ENCODE data around the gene KCTD21.

The KCTD21 gene

DNA sequence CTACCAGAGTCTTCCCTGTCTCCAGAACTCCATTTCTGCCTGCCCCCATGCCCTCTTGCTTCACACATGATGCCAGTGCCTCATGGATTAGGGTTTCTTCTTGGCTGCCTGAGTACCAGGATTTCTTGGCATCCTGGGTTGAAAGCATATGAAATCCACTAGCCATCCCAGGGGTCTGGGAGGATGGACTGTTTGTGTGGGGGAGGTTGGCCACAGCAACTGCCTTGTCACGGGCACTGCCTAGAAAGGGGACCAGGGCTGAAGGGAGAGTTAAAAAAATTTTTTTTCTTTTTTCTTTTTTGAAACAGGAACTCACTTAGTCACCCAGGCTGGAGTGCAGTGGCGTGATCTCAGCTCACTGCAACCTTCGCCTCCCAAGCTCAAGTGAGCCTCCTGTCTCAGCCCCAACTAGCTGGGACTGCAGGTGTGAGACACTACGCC is 4.5 kb upstream of the KCTD21 start:
- DNase-seq (ENCODE audit: low read depth), result peak; percentile 33
- no peak overlapping the region for H3K4me3 ChIP-seq (replicated peaks; ENCODE audit: low read depth, low read length)
- TF ChIP-seq, protein P1, sequence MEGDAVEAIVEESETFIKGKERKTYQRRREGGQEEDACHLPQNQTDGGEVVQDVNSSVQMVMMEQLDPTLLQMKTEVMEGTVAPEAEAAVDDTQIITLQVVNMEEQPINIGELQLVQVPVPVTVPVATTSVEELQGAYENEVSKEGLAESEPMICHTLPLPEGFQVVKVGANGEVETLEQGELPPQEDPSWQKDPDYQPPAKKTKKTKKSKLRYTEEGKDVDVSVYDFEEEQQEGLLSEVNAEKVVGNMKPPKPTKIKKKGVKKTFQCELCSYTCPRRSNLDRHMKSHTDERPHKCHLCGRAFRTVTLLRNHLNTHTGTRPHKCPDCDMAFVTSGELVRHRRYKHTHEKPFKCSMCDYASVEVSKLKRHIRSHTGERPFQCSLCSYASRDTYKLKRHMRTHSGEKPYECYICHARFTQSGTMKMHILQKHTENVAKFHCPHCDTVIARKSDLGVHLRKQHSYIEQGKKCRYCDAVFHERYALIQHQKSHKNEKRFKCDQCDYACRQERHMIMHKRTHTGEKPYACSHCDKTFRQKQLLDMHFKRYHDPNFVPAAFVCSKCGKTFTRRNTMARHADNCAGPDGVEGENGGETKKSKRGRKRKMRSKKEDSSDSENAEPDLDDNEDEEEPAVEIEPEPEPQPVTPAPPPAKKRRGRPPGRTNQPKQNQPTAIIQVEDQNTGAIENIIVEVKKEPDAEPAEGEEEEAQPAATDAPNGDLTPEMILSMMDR (IDR thresholded peaks at IDR 0.05; ENCODE audit: low read length, missing control alignments), result no peak

DNA sequence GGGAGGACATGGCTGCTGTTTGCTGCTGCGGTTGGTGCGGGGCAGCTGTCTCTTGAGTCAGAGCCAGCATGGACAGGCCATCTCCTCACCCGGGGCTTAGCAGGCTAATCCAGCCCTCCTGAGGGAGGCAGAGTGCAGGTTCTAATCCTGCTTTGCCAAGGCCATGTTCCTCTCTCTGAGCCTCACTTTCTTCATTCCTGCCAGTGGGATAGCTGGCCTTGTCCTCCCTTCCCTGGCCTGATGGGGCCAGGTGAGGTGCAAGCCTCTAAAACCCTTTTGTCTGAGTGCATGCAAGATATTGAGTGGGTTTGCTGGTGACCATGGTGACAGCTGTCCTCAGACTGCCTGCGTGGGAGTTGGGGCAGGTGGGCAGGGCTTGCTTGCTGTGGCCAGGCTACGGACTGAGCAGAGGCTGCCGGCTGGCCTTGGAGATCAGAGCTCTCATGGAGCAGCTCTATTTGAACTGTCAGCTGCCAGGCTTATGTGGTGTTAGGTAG is 3.8 kb upstream of the KCTD21 start:
- H3K4me3 ChIP-seq (replicated peaks; ENCODE audit: low read depth, low read length), result no peak overlapping the region
- TF ChIP-seq, protein P1 (IDR thresholded peaks at IDR 0.05; ENCODE audit: low read length, missing control alignments), result no peak
- no peak for DNase-seq (ENCODE audit: low read depth)

DNA sequence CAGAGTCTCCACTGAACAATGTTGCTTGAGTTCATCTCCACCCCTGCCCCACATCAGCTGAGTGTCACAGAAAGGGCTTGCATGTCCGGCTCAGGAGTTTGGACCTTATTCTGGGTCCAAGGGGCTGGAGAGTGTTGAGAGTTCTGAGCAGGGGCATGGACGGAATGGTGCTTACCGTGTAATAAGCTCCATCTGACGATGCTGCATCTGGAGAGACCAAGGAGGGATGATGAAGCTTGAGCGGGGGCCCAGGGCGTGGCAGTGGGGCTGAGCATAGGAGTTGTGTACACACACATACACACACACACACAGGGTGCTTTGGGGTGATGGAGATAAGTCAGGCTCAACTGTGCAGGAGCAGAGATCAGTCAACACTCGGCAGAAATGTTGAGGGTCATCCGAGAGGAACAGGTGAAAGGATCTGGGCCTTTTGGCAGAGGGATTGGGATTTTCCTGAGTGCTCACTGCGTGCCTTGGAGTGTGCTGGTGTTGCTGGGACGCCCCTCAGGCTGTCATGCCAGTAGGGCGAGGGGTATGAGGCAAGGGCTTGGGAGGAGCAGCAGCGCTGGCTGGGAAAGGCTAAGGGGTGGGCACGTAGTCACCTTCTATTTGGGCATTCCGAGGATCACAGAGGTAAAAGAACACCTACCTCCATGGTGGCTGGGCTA is 2.6 kb upstream of the KCTD21 start:
- TF ChIP-seq, protein P1 (IDR thresholded peaks at IDR 0.05; ENCODE audit: low read length, missing control alignments), result no peak

DNA sequence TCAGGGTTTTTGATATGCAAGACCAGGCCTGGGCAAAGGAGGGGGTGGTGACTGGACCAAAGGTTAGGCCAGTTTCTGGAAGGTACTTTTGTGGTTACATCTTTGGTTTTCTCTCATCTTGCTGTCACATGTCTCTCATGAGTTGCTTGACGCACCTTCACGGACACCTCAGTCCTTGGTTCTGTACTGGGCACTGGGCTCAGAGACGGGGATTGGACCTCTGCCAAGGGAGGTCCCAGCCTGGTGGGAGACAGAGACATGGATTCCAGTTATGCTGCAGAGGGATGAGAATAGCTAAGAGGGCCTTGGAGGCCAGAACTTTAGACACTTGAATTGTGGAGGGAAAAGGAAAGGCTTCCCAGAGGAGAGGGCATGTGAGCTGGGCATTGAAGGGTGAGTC is 1.9 kb upstream of the KCTD21 start:
- peak overlapping the region; percentile 91 for H3K4me3 ChIP-seq (replicated peaks; ENCODE audit: low read depth, low read length)
- TF ChIP-seq, protein P1 (IDR thresholded peaks at IDR 0.05; ENCODE audit: low read length, missing control alignments), result no peak
- DNase-seq (ENCODE audit: low read depth), result no peak

More for the DNA sequence above, 2.6 kb upstream of the KCTD21 start:
- no peak for DNase-seq (ENCODE audit: low read depth)
- H3K4me3 ChIP-seq (replicated peaks; ENCODE audit: low read depth, low read length), result no peak overlapping the region

DNA sequence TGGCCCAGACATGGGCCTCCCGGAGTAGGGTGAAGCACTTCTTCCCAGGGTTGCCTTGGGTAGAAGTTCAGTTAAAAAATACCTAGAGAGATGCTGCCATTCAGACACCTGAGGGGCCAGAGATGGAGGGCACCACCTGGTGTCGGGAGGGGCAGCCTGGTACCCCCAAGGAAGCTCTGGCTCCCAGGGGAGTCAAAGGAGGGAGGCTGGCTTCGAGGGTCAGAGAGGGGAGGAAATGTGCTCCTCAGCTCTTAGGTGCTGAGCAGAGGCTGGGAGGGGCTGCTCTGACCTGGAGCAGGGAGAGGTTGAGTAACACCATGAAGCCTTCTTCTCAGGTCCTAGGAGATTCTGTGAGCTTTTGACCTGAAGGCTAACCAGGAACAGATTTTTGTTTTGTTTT is 1.4 kb upstream of the KCTD21 start:
- peak overlapping the region; percentile 91 for H3K4me3 ChIP-seq (replicated peaks; ENCODE audit: low read depth, low read length)
- DNase-seq (ENCODE audit: low read depth), result no peak
- TF ChIP-seq, protein P1 (IDR thresholded peaks at IDR 0.05; ENCODE audit: low read length, missing control alignments), result no peak

DNA sequence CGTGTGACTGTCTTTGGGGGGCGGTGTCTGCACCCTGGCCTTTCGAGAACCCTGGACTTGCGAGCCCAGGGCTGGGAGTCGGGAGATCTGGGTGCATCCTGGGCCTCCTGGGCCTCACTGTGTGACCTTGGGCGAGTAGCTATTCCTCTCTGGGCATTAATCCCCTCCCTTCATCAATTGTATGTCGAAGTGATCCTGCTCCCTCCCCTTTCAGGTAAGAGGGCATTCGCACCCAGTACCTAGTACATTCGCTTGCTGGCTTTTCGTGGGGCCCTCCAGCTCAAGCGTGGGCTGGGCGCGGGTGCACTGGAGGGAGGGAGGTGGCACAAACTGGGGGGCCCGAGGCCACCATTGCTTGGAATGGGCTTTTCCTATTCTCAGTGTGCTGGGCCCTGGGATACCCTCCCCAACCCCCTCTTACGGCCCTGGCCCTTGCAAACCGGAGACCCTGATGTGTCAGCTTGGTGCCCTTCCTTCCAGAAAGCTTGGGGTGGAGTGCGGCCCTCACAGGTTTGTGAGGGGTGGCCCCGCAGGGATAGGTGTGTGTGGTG is 823 bp upstream of the KCTD21 start:
- TF ChIP-seq, protein P1 (IDR thresholded peaks at IDR 0.05; ENCODE audit: low read length, missing control alignments), result no peak
- DNase-seq (ENCODE audit: low read depth), result no peak
- peak overlapping the region; percentile 91 for H3K4me3 ChIP-seq (replicated peaks; ENCODE audit: low read depth, low read length)
